ENCODE data around the gene CLDN25. TPM values are rescaled to one million over a fixed set of nuclear protein-coding genes. Genes with fewer than 3 reads are reported as not detected.

CLDN25 gene
- total RNA-seq, 4 donors from 2014 or later, result not detected

DNA sequence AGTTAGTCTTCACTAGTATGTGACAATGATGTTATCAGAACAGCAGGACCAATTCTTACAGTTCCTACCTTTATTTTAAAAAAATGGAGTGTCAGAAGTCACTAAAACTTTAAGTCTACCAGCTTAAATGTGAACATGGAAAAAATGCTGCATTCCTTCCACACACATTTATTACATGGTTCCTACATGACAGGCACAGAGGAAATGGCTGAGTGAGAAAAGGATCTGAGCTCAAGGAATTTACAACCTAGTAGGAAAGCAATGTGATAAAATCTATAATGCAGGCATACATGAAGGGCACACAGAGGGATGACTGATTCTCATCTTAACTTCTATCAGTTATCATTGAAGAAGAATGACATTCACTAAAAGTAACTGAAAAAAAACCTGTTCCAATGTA lies 23.0 kb downstream of the CLDN25 start:
- H3K36me3 ChIP-seq, result peaks cover 49 to 98% (median 91%) of the 10 kb centered on the region in 4 donors
- no peak for TF ChIP-seq POLR2AphosphoS5 (IDR thresholded peaks at IDR 0.05)
- no peak for TF ChIP-seq POLR2A (IDR thresholded peaks at IDR 0.05; ENCODE audit: low read depth)
- no peak for TF ChIP-seq EP300 (IDR thresholded peaks at IDR 0.05)
- TF ChIP-seq, protein P1, sequence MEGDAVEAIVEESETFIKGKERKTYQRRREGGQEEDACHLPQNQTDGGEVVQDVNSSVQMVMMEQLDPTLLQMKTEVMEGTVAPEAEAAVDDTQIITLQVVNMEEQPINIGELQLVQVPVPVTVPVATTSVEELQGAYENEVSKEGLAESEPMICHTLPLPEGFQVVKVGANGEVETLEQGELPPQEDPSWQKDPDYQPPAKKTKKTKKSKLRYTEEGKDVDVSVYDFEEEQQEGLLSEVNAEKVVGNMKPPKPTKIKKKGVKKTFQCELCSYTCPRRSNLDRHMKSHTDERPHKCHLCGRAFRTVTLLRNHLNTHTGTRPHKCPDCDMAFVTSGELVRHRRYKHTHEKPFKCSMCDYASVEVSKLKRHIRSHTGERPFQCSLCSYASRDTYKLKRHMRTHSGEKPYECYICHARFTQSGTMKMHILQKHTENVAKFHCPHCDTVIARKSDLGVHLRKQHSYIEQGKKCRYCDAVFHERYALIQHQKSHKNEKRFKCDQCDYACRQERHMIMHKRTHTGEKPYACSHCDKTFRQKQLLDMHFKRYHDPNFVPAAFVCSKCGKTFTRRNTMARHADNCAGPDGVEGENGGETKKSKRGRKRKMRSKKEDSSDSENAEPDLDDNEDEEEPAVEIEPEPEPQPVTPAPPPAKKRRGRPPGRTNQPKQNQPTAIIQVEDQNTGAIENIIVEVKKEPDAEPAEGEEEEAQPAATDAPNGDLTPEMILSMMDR (IDR thresholded peaks at IDR 0.05), result no peak

DNA sequence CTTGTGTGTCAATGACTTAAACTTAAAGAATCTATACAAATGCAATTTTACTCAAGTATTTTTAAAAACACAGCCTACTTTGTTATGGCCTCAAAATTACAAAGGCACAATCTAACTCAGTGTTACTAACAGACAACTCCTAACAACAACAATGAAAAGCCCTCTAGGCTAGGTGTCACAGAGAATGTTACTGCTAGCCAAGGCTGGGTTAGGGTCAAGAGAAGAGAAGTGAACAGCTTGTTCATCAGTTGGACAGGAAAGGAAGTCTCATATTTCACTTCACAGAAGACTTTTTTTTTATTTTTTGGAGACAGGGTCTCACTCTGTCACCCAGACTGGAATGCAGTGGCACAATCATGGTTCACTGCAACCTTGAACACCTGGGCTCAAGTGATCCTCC lies 26.0 kb downstream of the CLDN25 start:
- Histone ChIP-seq H3K27me3 (no peaks in the 10 kb centered on the region), H3K4me3 (no peak overlapping the region), H3K36me3 (peaks cover 50 to 98% (median 89%) of the 10 kb centered on the region in 4 donors), H3K27ac (replicated peaks in 1 of 4) (no peak overlapping the region), H3K4me1 (no peaks in the 10 kb centered on the region), H3K9me3 (no peaks in the 10 kb centered on the region)
- TF ChIP-seq, protein P1 (IDR thresholded peaks at IDR 0.05), result no peak
- no peak for TF ChIP-seq POLR2AphosphoS5 (IDR thresholded peaks at IDR 0.05)
- TF ChIP-seq EP300 (IDR thresholded peaks at IDR 0.05), result no peak
- TF ChIP-seq POLR2A (IDR thresholded peaks at IDR 0.05; ENCODE audit: low read depth), result no peak
- intact Hi-C loops (cut with DNase I), result no loop called here
- no peak for DNase-seq (ENCODE audit: extremely low spot score)

More for the DNA sequence above, 23.0 kb downstream of the CLDN25 start:
- no peak overlapping the region for H3K4me3 ChIP-seq
- no peaks in the 10 kb centered on the region for H3K27me3 ChIP-seq
- intact Hi-C loops (cut with DNase I), result no loop called here
- no peak for DNase-seq (ENCODE audit: extremely low spot score)
- no peaks in the 10 kb centered on the region for H3K4me1 ChIP-seq
- no peaks in the 10 kb centered on the region for H3K9me3 ChIP-seq
- H3K27ac ChIP-seq (replicated peaks in 1 of 4), result no peak overlapping the region

DNA sequence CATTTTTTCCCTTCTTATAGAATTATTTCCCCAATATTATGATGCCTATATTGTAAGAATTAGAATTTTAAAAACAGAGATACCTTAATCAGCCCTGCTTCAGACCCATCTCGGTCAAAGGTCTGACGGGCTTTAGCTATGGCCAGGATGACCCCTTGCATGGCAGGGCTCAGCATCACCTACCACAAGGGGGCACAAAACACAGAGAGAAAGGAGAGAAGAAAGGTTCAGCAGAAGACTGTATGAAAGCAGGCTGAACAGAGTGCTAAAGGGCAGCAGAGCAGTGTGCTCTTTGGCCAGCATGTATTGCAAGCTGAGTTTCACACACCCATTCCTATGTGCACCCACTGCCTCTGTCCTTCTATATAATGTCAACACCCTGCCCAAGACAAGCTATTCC lies 26.8 kb downstream of the CLDN25 start:
- Histone ChIP-seq H3K36me3 (peaks cover 49 to 98% (median 87%) of the 10 kb centered on the region in 4 donors), H3K9me3 (no peaks in the 10 kb centered on the region), H3K27me3 (no peaks in the 10 kb centered on the region), H3K4me1 (no peaks in the 10 kb centered on the region), H3K27ac (replicated peaks in 1 of 4) (no peak overlapping the region), H3K4me3 (no peak overlapping the region)
- intact Hi-C loops (cut with DNase I), result no loop called here
- no peak for DNase-seq (ENCODE audit: extremely low spot score)
- WGBS, result 95% methylated on average over 2 of the region's 2 CpGs
- TF ChIP-seq, protein P1 (IDR thresholded peaks at IDR 0.05), result peak in 1 of 3 experiments; percentile 29
- no peak for TF ChIP-seq POLR2A (IDR thresholded peaks at IDR 0.05; ENCODE audit: low read depth)

DNA sequence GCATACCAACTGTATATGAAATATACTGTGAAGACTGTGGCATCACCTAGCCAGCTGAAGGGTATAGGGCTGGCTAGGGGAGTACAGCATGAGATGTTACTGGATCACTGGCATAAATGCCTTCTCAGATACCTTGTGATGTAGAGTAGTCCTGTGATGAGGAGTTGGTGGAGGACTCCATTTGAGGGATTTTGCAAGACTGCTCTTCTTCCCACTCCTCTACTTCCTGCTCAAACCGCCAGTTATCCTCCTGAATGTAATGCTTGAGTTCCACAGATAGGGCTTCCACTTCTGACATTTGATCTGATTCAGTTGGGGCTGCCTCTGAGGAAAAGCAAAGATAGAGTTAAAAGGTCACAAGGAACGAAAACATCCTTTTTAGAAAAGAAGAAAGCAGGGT lies 29.3 kb downstream of the CLDN25 start:
- Histone ChIP-seq H3K4me3 (no peak overlapping the region), H3K36me3 (peaks cover 28 to 97% (median 76%) of the 10 kb centered on the region in 4 donors), H3K9me3 (no peaks in the 10 kb centered on the region), H3K4me1 (no peaks in the 10 kb centered on the region), H3K27ac (replicated peaks in 1 of 4) (no peak overlapping the region), H3K27me3 (no peaks in the 10 kb centered on the region)
- no peak for TF ChIP-seq POLR2A (IDR thresholded peaks at IDR 0.05; ENCODE audit: low read depth)
- TF ChIP-seq EP300 (IDR thresholded peaks at IDR 0.05), result no peak
- TF ChIP-seq POLR2AphosphoS5 (IDR thresholded peaks at IDR 0.05), result no peak
- TF ChIP-seq, protein P1 (IDR thresholded peaks at IDR 0.05), result no peak
- intact Hi-C loops (cut with DNase I), result no loop called here
- WGBS, result 50% methylated on average over 2 of the region's 2 CpGs
- DNase-seq (ENCODE audit: extremely low spot score), result no peak

DNA sequence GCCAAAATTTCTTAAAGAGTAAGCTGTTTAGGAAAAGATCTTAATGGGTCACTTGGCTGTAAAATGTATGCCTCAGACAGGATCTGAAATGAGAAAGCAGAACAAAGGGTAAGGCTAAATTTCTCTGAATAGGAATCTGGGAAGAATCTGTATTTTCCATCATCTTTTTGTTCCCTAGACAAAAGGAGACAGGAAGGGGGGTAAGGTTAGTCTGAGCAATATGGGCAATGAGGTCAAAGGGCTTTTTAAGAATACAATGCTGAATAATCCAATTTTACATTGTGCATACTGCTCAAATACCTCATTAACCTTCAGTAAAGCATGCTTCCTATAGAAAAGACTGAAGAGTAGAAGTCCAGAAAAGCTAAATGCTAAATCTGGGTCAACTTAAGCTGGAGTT lies 34.6 kb downstream of the CLDN25 start:
- Histone ChIP-seq H3K27ac (replicated peaks in 1 of 4) (no peak overlapping the region), H3K27me3 (no peaks in the 10 kb centered on the region), H3K36me3 (peaks cover 16 to 77% (median 49%) of the 10 kb centered on the region in 4 donors), H3K4me3 (no peak overlapping the region), H3K4me1 (no peaks in the 10 kb centered on the region), H3K9me3 (no peaks in the 10 kb centered on the region)
- intact Hi-C loops (cut with DNase I), result no loop called here
- no peak for DNase-seq (ENCODE audit: extremely low spot score)
- TF ChIP-seq, protein P1 (IDR thresholded peaks at IDR 0.05), result no peak
- no peak for TF ChIP-seq EP300 (IDR thresholded peaks at IDR 0.05)
- TF ChIP-seq POLR2A (IDR thresholded peaks at IDR 0.05; ENCODE audit: low read depth), result no peak
